ENCODE measurements around the gene CD52.
"Not testable (repeated sequence)": the region's sequence is repeated elsewhere in the genome, so short reads cannot be mapped to it uniquely, and the experiment has no call there.

The CD52 gene

DNA sequence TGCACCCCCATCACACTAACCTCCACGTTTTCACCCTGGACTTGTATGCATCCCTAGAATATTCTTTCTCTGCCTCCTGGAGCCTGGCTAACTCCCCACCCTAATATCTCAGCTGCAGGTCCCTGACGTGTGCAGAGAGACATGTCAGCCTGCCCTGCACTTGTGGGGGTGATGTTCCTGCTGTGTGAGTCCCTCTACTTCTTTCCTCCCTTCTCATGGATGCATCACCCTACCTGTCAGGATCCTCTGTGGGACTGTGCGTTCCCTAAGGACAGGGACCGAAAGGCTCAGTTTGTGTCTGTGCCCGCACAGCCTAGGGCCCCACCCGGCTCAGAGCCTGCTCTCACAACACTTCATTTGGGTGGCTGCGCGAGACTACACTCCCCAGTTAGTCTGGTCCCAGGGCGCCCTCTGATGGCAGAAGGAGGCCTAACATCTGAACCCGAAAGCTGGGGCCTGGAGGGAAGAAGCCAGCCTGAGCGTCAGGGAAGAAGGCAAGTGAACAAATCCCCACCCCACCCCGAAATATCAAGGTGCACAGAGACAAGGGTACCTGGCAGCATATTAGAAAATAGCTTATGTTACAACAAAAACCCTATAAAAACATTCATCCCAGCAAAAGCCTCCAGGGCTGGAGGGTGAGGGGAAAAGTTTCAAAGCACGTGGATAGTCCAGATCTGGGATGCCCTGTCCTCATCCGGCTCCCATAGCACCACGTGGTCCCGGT is 3.7 kb downstream of the CD52 start:
- peak in 1 of 2 experiments; percentile 94 for DNase-seq
- TF ChIP-seq POLR2A (IDR thresholded peaks at IDR 0.05; ENCODE audit: low read length), result no peak
- no peak for TF ChIP-seq GATA1 (IDR thresholded peaks at IDR 0.05; ENCODE audit: low read depth, low read length)

- DNase-seq, result no peak
- TF ChIP-seq GATA1 (IDR thresholded peaks at IDR 0.05; ENCODE audit: low read depth, low read length) (no peak), POLR2A (IDR thresholded peaks at IDR 0.05; ENCODE audit: low read length) (no peak)
Observed at GRCh38 chr1:26322042-26322331, 4.2 kb downstream of the CD52 start.

- no peak for TF ChIP-seq GATA1 (IDR thresholded peaks at IDR 0.05; ENCODE audit: low read depth, low read length)
- no peak for TF ChIP-seq POLR2A (IDR thresholded peaks at IDR 0.05; ENCODE audit: low read length)
- no peak for DNase-seq
Observed at GRCh38 chr1:26323382-26323781, 5.6 kb downstream of the CD52 start.

DNA sequence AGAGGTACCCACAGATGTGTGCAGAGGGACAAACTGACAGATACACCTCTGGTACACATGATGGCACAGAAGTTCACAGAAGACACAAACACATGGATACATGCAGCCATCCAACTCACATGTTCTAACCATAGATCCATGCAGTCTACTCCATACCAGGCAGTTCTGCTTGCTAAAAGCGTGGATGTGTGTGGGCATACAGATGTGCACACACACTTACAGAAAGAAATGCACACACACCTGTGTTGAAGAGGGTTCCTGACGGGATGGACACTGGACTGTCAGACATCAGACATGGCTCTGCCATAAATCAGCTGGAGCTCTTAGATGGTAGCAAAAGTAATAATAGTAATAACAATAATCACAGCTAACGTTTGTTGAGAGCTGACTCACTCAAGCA is 6.8 kb downstream of the CD52 start:
- TF ChIP-seq GATA1 (IDR thresholded peaks at IDR 0.05; ENCODE audit: low read depth, low read length) (no peak), POLR2A (IDR thresholded peaks at IDR 0.05; ENCODE audit: low read length) (no peak)
- no peak for DNase-seq

- TF ChIP-seq GATA1 (IDR thresholded peaks at IDR 0.05; ENCODE audit: low read depth, low read length), result no peak
- no peak for DNase-seq
Observed at GRCh38 chr1:26327956-26328362, 10.2 kb downstream of the CD52 start.

DNA sequence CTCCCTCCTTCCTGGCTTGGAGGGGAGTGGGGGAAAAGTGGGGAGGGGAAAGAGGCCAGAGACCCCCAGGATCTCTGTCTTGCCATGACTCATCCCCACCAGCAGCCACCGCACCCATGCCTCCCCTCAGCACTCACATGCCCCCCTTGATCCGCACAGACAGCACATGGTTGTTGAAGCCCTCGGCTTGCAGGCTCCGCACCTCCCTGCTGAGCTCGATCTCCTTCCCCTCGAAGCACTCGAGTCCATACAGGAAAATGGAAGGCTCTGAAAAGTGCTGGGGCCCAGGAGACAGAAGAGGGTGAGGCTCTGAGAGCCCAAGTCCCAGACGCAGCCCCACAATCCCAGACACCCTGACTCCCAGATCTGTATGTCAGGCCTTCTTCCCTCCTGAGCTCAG is 10.8 kb downstream of the CD52 start:
- no peak for TF ChIP-seq POLR2A (IDR thresholded peaks at IDR 0.05; ENCODE audit: low read length)
- no peak for TF ChIP-seq GATA1 (IDR thresholded peaks at IDR 0.05; ENCODE audit: low read depth, low read length)
- no peak for DNase-seq

GRCh38 chr1:26329380-26329779 is 11.6 kb downstream of the CD52 start:
- DNase-seq, result not testable (repeated sequence)

- DNase-seq, result no peak
- no peak for TF ChIP-seq GATA1 (IDR thresholded peaks at IDR 0.05; ENCODE audit: low read depth, low read length)
- no peak for TF ChIP-seq POLR2A (IDR thresholded peaks at IDR 0.05; ENCODE audit: low read length)
Observed at GRCh38 chr1:26330276-26330675, 12.5 kb downstream of the CD52 start.

GRCh38 chr1:26333312-26333711 is 15.6 kb downstream of the CD52 start:
- DNase-seq, result not testable (repeated sequence)

GRCh38 chr1:26335774-26336476 is 18.2 kb downstream of the CD52 start:
- TF ChIP-seq POLR2A (IDR thresholded peaks at IDR 0.05; ENCODE audit: low read length), result no peak
- no peak for TF ChIP-seq GATA1 (IDR thresholded peaks at IDR 0.05; ENCODE audit: low read depth, low read length)
- no peak for DNase-seq

DNA sequence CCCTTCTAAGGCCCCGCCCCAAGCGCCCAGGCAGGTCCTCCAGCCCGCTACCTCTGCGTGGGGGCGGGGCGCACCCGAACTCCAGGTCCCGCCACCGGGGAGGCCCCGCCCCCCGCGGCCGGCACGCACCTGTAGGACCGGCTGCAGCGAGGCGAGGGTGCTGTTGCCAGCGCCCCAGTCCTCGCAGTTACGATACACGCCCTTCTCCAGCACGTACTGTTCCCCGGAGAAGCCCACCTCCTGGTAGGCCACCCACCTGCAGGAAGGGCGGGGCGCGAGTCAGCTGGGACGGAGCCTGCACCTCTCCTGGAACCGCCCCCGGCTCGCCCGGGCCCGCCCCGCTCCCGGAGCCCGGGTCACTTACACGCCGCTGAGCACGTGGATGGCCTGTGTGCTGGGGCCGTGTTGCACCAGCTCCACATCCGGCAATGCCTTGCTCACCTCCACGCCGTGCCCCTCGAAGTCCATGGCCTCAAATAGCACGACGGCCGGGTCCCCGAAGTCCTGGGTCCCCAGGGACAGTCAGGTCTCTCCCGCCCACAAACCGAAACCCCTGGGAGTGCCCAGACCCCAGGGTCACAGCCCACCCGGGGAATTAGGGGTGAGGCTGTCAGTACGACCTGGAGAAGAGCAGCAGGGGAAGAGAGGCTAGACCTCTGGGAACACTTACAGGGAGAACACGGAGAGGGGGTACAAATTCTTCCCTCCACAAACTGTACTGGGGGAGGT is 18.9 kb downstream of the CD52 start:
- TF ChIP-seq POLR2A (IDR thresholded peaks at IDR 0.05; ENCODE audit: low read length) (no peak), GATA1 (IDR thresholded peaks at IDR 0.05; ENCODE audit: low read depth, low read length) (no peak)
- peak in 1 of 2 experiments; percentile 80 for DNase-seq

DNA sequence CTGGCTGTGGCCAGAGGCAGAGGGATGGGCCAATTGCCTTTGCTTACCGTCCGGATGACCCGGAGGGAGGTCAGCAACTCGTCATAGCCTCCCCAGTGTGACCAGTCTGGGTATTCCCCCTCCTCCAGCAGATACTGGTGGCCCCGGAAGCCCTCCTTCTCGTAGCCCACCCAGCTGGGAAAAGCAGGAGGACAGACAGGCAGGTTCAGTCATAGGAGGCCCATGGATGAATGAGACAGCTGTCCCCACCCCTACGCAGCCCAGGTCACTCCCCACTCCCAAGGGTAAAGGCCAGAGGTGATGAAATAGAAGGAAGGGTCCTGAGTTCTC is 19.4 kb downstream of the CD52 start:
- TF ChIP-seq GATA1 (IDR thresholded peaks at IDR 0.05; ENCODE audit: low read depth, low read length), result no peak
- no peak for TF ChIP-seq POLR2A (IDR thresholded peaks at IDR 0.05; ENCODE audit: low read length)
- no peak for DNase-seq

GRCh38 chr1:26337625-26338024 is 19.9 kb downstream of the CD52 start:
- no peak for TF ChIP-seq POLR2A (IDR thresholded peaks at IDR 0.05; ENCODE audit: low read length)
- no peak for TF ChIP-seq GATA1 (IDR thresholded peaks at IDR 0.05; ENCODE audit: low read depth, low read length)
- DNase-seq, result no peak

DNA sequence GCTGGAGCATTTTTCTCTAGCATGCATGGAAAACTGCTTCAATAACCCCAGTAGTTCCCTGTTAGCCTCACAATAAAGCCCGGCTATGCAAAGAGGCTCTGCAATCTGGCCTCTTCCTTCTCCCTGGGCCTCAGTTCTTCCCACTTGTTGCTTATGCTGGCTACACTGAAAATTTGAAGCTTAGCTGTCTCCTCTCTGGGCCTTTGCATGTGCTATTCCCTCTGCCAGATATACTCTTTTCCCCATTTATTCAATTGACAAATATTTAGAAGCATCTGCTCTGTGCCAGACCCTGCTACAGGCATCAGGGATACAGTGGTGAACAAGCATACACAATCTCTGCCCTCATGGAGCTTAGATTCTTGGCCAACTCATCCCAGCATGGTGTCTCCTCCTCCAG is 20.9 kb downstream of the CD52 start:
- no peak for DNase-seq
- TF ChIP-seq POLR2A (IDR thresholded peaks at IDR 0.05; ENCODE audit: low read length), result no peak
- TF ChIP-seq GATA1 (IDR thresholded peaks at IDR 0.05; ENCODE audit: low read depth, low read length), result no peak

DNA sequence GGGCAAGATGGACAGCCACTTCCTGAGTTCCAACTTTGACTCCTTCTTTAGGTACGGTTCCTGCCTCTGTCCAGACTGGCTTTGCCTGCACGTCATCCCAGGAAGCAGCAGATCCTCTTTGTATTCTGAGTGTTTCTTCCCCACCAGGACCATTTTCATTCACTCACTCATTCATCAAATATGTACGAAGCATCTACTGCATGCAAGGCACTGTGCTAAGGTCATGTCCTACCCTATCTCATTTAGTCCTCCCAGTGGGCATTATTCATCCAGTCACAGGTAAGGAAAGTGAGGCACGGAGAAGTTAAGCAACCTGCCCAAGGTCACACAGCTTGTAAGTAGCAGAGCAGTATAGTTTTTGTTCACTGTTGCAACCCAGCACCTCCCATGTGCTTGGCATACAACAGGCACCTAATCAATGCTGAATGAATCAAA is 22.3 kb downstream of the CD52 start:
- DNase-seq, result no peak
- TF ChIP-seq POLR2A (IDR thresholded peaks at IDR 0.05; ENCODE audit: low read length), result no peak
- TF ChIP-seq GATA1 (IDR thresholded peaks at IDR 0.05; ENCODE audit: low read depth, low read length), result no peak

Measured in erythroblast (primary cell).